ENCODE results near the gene KCNE3. TPM values are rescaled to one million over a fixed set of nuclear protein-coding genes. Genes with fewer than 3 reads are reported as not detected.

KCNE3 gene
- total and polyA plus RNA-seq, 2 experiments from 2014 or later: 2.3 to 10.6 TPM

DNA sequence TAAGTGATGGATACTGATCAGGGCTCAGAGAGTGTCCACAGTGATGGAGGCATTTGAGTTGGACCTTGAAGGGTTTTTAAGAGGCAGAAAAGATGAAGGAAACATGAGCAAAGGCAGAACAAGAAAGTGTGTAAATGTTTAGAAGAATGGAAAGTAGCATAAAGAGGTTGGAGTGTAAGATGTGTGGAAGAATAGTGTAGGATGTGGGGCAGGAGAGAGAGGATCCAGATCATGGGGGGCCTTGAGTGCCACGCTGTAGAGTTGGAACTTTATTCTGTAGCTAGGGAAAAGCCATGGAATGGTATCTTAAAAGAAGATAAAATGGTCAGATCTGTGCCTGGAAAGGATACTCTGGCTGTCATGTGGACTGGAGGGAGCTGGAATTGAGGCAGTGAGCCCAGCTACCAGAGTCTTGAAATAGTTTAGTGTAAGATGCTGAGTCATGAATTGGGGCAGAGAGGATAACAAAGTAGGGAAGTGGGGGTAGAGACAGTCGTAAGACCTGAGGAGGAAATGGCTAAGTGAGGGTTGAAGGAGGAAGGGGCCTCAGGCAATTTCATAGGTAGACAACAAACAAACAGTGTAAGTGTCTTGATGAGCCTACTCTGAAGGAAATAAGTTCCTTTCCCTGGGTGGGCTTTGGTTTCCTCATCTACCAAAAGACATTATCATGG, 6.7 kb downstream of the KCNE3 start:
- DNase-seq (ENCODE audit: low spot score): peak; percentile 17
- no peak overlapping the region for H2AFZ ChIP-seq
- no peak overlapping the region for H3K27ac ChIP-seq (ENCODE audit: low read depth)
- Mint-ChIP-seq H3K36me3 (ENCODE audit: low read depth) (no peaks in the 10 kb centered on the region), H3K9me3 (no peaks in the 10 kb centered on the region), H3K4me3 (no peak overlapping the region), H3K27me3 (ENCODE audit: insufficient read depth, low read depth, poor library complexity) (peaks cover 2% of the 10 kb centered on the region), H3K4me1 (peaks cover 3% of the 10 kb centered on the region; the same call in 1 of the 3 replicates), H3K27ac (no peak overlapping the region)
- H3K36me3 ChIP-seq (ENCODE audit: insufficient read depth): no peaks in the 10 kb centered on the region
- no peaks in the 10 kb centered on the region for H3K27me3 ChIP-seq (ENCODE audit: insufficient read depth)
- H4K20me1 ChIP-seq (replicated peaks; ENCODE audit: insufficient read depth): no peaks in the 10 kb centered on the region
- no peaks in the 10 kb centered on the region for H3K79me2 ChIP-seq (replicated peaks; ENCODE audit: insufficient read depth)
- no peak overlapping the region for H3K4me3 ChIP-seq
- peaks cover 10% of the 10 kb centered on the region for H3K4me1 ChIP-seq (ENCODE audit: insufficient read depth)
- ATAC-seq: no peak
- TF ChIP-seq EZH2 (IDR thresholded peaks at IDR 0.05; ENCODE audit: low read depth, unreplicated experiment): no peak
- no peak for TF ChIP-seq POLR2AphosphoS5 (IDR thresholded peaks at IDR 0.05; ENCODE audit: low read depth)
- TF ChIP-seq EZH2phosphoT487 (IDR thresholded peaks at IDR 0.05; ENCODE audit: unreplicated experiment): no peak
- TF ChIP-seq NANOG (IDR thresholded peaks at IDR 0.05; ENCODE audit: borderline replicate concordance): no peak
- TF ChIP-seq ZNF331 (CRISPR knock-in tag; IDR thresholded peaks at IDR 0.05; ENCODE audit: low read depth): no peak
- TF ChIP-seq CREB1 (CRISPR knock-in tag; IDR thresholded peaks at IDR 0.05; ENCODE audit: low read depth): no peak
- TF ChIP-seq, protein P1, sequence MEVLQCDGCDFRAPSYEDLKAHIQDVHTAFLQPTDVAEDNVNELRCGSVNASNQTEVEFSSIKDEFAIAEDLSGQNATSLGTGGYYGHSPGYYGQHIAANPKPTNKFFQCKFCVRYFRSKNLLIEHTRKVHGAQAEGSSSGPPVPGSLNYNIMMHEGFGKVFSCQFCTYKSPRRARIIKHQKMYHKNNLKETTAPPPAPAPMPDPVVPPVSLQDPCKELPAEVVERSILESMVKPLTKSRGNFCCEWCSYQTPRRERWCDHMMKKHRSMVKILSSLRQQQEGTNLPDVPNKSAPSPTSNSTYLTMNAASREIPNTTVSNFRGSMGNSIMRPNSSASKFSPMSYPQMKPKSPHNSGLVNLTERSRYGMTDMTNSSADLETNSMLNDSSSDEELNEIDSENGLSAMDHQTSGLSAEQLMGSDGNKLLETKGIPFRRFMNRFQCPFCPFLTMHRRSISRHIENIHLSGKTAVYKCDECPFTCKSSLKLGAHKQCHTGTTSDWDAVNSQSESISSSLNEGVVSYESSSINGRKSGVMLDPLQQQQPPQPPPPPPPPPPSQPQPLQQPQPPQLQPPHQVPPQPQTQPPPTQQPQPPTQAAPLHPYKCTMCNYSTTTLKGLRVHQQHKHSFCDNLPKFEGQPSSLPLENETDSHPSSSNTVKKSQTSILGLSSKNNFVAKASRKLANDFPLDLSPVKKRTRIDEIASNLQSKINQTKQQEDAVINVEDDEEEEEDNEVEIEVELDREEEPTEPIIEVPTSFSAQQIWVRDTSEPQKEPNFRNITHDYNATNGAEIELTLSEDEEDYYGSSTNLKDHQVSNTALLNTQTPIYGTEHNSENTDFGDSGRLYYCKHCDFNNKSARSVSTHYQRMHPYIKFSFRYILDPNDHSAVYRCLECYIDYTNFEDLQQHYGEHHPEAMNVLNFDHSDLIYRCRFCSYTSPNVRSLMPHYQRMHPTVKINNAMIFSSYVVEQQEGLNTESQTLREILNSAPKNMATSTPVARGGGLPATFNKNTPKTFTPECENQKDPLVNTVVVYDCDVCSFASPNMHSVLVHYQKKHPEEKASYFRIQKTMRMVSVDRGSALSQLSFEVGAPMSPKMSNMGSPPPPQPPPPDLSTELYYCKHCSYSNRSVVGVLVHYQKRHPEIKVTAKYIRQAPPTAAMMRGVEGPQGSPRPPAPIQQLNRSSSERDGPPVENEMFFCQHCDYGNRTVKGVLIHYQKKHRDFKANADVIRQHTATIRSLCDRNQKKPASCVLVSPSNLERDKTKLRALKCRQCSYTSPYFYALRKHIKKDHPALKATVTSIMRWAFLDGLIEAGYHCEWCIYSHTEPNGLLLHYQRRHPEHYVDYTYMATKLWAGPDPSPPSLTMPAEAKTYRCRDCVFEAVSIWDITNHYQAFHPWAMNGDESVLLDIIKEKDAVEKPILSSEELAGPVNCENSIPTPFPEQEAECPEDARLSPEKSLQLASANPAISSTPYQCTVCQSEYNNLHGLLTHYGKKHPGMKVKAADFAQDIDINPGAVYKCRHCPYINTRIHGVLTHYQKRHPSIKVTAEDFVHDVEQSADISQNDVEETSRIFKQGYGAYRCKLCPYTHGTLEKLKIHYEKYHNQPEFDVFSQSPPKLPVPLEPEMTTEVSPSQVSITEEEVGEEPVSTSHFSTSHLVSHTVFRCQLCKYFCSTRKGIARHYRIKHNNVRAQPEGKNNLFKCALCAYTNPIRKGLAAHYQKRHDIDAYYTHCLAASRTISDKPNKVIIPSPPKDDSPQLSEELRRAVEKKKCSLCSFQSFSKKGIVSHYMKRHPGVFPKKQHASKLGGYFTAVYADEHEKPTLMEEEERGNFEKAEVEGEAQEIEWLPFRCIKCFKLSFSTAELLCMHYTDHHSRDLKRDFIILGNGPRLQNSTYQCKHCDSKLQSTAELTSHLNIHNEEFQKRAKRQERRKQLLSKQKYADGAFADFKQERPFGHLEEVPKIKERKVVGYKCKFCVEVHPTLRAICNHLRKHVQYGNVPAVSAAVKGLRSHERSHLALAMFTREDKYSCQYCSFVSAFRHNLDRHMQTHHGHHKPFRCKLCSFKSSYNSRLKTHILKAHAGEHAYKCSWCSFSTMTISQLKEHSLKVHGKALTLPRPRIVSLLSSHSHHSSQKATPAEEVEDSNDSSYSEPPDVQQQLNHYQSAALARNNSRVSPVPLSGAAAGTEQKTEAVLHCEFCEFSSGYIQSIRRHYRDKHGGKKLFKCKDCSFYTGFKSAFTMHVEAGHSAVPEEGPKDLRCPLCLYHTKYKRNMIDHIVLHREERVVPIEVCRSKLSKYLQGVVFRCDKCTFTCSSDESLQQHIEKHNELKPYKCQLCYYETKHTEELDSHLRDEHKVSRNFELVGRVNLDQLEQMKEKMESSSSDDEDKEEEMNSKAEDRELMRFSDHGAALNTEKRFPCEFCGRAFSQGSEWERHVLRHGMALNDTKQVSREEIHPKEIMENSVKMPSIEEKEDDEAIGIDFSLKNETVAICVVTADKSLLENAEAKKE (CRISPR knock-in tag; IDR thresholded peaks at IDR 0.05): no peak
- no peak for TF ChIP-seq JUNB (IDR thresholded peaks at IDR 0.05; ENCODE audit: unreplicated experiment)
- TF ChIP-seq REST (IDR thresholded peaks at IDR 0.05; ENCODE audit: unreplicated experiment): no peak
- TF ChIP-seq ETS1 (IDR thresholded peaks at IDR 0.05): no peak
- no peak for TF ChIP-seq STAT1 (IDR thresholded peaks at IDR 0.05; ENCODE audit: unreplicated experiment)
- TF ChIP-seq, protein P2, sequence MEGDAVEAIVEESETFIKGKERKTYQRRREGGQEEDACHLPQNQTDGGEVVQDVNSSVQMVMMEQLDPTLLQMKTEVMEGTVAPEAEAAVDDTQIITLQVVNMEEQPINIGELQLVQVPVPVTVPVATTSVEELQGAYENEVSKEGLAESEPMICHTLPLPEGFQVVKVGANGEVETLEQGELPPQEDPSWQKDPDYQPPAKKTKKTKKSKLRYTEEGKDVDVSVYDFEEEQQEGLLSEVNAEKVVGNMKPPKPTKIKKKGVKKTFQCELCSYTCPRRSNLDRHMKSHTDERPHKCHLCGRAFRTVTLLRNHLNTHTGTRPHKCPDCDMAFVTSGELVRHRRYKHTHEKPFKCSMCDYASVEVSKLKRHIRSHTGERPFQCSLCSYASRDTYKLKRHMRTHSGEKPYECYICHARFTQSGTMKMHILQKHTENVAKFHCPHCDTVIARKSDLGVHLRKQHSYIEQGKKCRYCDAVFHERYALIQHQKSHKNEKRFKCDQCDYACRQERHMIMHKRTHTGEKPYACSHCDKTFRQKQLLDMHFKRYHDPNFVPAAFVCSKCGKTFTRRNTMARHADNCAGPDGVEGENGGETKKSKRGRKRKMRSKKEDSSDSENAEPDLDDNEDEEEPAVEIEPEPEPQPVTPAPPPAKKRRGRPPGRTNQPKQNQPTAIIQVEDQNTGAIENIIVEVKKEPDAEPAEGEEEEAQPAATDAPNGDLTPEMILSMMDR (conservative IDR thresholded peaks at IDR 0.05; ENCODE audit: low read depth in 2 of 2): no peak
- no peak for TF ChIP-seq ZNF114 (CRISPR knock-in tag; IDR thresholded peaks at IDR 0.05)
- H3K9me2 ChIP-seq (ENCODE audit: insufficient read depth): peaks cover 6% of the 10 kb centered on the region; the same call in 1 of the 2 replicates
- no peaks in the 10 kb centered on the region for H3F3A ChIP-seq (replicated peaks; ENCODE audit: low read depth)
- no peak overlapping the region for H3K4me2 ChIP-seq
